K562 (cell line): Measurements from ENCODE around the gene TSPOAP1. TPM values are rescaled to one million over a fixed set of nuclear protein-coding genes. Genes with fewer than 3 reads are reported as not detected.

Source experiments
- CHD4 ChIP-seq: fragments of 200-600 bp; sonication (generic); IDR thresholded peaks from 3 replicates; pipeline ENCODE4 v1.6.1; 2012; ENCODE audit warnings: low read depth, mild to moderate bottlenecking, mixed read lengths, low read length, inconsistent platforms; ENCODE audit not compliant: insufficient read depth, insufficient replicate concordance, poor library complexity, severe bottlenecking
- NCOA4 ChIP-seq: fragments of 450-650 bp; IDR thresholded peaks from 2 replicates; pipeline ENCODE4 v1.6.1; 2018; ENCODE audit warnings: mild to moderate bottlenecking; ENCODE audit not compliant: partially characterized antibody
- ZBTB33 ChIP-seq: sonication (generic); formaldehyde crosslinking; IDR thresholded peaks from 2 replicates; pipeline ENCODE4 v1.8.1; 2023; ENCODE audit warnings: mild to moderate bottlenecking, missing genetic modification reagents
- ZNF395 ChIP-seq: fragments of 200-800 bp; sonication (Bioruptor generic); IDR thresholded peaks from 2 replicates; pipeline ENCODE4 v1.6.1; 2017; ENCODE audit warnings: missing genetic modification characterization, missing compliant biosample characterization
- polyA plus RNA-seq, 8 experiments: library from polyadenylated mRNA; depleted of rRNA in 4 of 8; stranded (reverse) in 5 of 8; unstranded in 3 of 8; fragments of >200 nt; fragmentation: Nextera tagmentation in 2 of 8; fragmentation: Illumina TruSeq in 1 of 8; extraction: Ambion mirVana in 2 of 8; extraction: Trizol in 1 of 8; gene quantifications; 2 replicates each; pipeline versions ENCODE4 v1.2.1 to v1.2.3, GENCODE V29; 2011 to 2014; ENCODE audit warnings: inconsistent platforms in 1 of 8, missing spikeins in 1 of 8
- total RNA-seq, 7 experiments: library from RNA; depleted of rRNA in 6 of 7; stranded (reverse); fragments of >200 nt in 6 of 7; fragmentation: Illumina TruSeq in 2 of 7; extraction: Trizol in 2 of 7; gene quantifications; 2 replicates each; pipeline versions ENCODE4 v1.2.1 to v1.2.3, GENCODE V29; 2011 to 2021; ENCODE audit warnings: low replicate concordance in 1 of 7

The TSPOAP1 gene
- total and polyA plus RNA-seq, 9 of the 15 experiments (the other 6 are each of a cell fraction or from before 2014, with no cell fraction given), result 0.87 to 3.9 (median 1.8) TPM; not detected in 2

- no peak for TF ChIP-seq NCOA4
- no peak for TF ChIP-seq ZNF395
- TF ChIP-seq CHD4, result no peak
- TF ChIP-seq ZBTB33 (CRISPR knock-in tag), result no peak
Measured at GRCh38 chr17:58278661-58279015, 50.0 kb downstream of the TSPOAP1 start (continued).
